ENCODE results near the gene CD2.

CD2 gene

GRCh38 chr1:116754198-116754977 lies at the start of gene CD2:
TSS of gene CD2 (plus strand) at chr1:116754430. CDS start at chr1:116754493, 63 bp downstream.
- H3K27ac ChIP-seq: no peak within 1 kb of the TSS
- TF ChIP-seq ZFX (IDR thresholded peaks at IDR 0.05) (no peak), CTCF (conservative IDR thresholded peaks at IDR 0.05) (no peak)

GRCh38 chr1:116706123-116706522 lies 48.1 kb upstream of the CD2 start:
- no peak overlapping the region for H3K27ac ChIP-seq
- no peak for TF ChIP-seq ZFX (IDR thresholded peaks at IDR 0.05)
- no peak for TF ChIP-seq CTCF (conservative IDR thresholded peaks at IDR 0.05)

- H3K27ac ChIP-seq: no peak overlapping the region
- no peak for TF ChIP-seq ZFX (IDR thresholded peaks at IDR 0.05)
Measured at GRCh38 chr1:116706841-116707240, 47.4 kb upstream of the CD2 start.

- no peak overlapping the region for H3K27ac ChIP-seq
- TF ChIP-seq CTCF (conservative IDR thresholded peaks at IDR 0.05) (no peak), ZFX (IDR thresholded peaks at IDR 0.05) (no peak)
Measured at GRCh38 chr1:116708255-116708900, 45.9 kb upstream of the CD2 start.

- no peak for TF ChIP-seq CTCF (conservative IDR thresholded peaks at IDR 0.05)
- no peak for TF ChIP-seq ZFX (IDR thresholded peaks at IDR 0.05)
Measured at GRCh38 chr1:116709666-116710167, 44.5 kb upstream of the CD2 start.

GRCh38 chr1:116710420-116711262 lies 43.6 kb upstream of the CD2 start:
- TF ChIP-seq ZFX (IDR thresholded peaks at IDR 0.05): no peak
- TF ChIP-seq CTCF (conservative IDR thresholded peaks at IDR 0.05): no peak
- no peak overlapping the region for H3K27ac ChIP-seq

More at GRCh38 chr1:116709666-116710167, 44.5 kb upstream of the CD2 start:
- H3K27ac ChIP-seq: no peak overlapping the region

- H3K27ac ChIP-seq: no peak overlapping the region
- TF ChIP-seq CTCF (conservative IDR thresholded peaks at IDR 0.05) (no peak), ZFX (IDR thresholded peaks at IDR 0.05) (no peak)
Measured at GRCh38 chr1:116711263-116711840, 42.9 kb upstream of the CD2 start.

Measured in C4-2B (cell line).